A549 (cell line): Measurements from ENCODE around the gene ABCC5.

Experiments used
- CHD2 ChIP-seq: fragments of 150-350 bp; IDR thresholded peaks from 2 replicates; pipeline ENCODE4 v1.6.1; 2014; ENCODE audit warnings: low read length; ENCODE audit not compliant: partially characterized antibody
- FOSB ChIP-seq: fragments of 250-450 bp; sonication (Bioruptor Pico); IDR thresholded peaks from 2 replicates; pipeline ENCODE4 v1.5.0; 2020; ENCODE audit warnings: mild to moderate bottlenecking, moderate library complexity
- KDM1A ChIP-seq: fragments of 200-600 bp; sonication (generic); IDR thresholded peaks from 2 replicates; pipeline ENCODE4 v1.6.1; 2016; ENCODE audit warnings: low read depth, mild to moderate bottlenecking
- RCOR1 ChIP-seq: fragments of 150-350 bp; IDR thresholded peaks from 2 replicates; pipeline ENCODE4 v1.6.1; 2014; ENCODE audit warnings: antibody characterized with exemption, low read length, low read depth
- TF ChIP-seq, protein P1 (sequence below): fragments of >200 bp; sonication (Bioruptor Twin); formaldehyde crosslinking; IDR thresholded peaks from 3 replicates; pipeline ENCODE4 v1.5.1; 2016
- TF ChIP-seq, protein P2 (sequence below): IDR thresholded peaks from 2 replicates; pipeline ENCODE4 v1.6.1; 2012

DNA sequence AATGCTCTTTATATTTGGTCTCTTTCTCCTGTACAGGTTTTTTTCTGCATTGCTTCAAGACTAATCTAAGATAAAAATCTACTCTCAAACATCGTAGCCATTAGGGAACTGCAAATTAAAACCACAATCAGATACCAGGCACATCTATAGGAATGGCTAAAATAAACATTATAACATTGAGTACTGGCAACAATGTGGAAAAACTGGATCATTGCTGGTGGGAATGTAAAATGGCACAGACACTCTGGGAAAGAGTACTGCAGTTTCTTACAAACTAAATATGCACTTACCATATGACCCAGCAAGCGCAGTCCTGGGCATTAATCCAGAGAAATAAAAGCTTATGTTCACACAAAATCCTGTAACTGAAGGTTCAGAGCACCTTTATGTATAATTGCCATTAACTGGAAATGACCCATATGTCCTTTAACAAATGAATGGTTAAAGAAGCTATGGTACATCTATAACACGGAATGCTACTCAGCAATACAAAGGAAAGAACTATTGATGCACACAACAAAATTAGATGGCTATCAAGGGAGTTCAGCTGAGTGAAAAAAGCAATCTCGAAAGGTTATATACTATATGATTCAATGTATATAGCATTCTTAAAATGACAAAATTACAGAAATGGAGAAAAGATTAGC lies 6.3 kb downstream of the ABCC5 start:
- TF ChIP-seq RCOR1 (no peak), CHD2 (no peak), KDM1A (no peak), FOSB (CRISPR knock-in tag) (no peak)
- TF ChIP-seq, protein P1, sequence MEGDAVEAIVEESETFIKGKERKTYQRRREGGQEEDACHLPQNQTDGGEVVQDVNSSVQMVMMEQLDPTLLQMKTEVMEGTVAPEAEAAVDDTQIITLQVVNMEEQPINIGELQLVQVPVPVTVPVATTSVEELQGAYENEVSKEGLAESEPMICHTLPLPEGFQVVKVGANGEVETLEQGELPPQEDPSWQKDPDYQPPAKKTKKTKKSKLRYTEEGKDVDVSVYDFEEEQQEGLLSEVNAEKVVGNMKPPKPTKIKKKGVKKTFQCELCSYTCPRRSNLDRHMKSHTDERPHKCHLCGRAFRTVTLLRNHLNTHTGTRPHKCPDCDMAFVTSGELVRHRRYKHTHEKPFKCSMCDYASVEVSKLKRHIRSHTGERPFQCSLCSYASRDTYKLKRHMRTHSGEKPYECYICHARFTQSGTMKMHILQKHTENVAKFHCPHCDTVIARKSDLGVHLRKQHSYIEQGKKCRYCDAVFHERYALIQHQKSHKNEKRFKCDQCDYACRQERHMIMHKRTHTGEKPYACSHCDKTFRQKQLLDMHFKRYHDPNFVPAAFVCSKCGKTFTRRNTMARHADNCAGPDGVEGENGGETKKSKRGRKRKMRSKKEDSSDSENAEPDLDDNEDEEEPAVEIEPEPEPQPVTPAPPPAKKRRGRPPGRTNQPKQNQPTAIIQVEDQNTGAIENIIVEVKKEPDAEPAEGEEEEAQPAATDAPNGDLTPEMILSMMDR, result no peak
- TF ChIP-seq, protein P2, sequence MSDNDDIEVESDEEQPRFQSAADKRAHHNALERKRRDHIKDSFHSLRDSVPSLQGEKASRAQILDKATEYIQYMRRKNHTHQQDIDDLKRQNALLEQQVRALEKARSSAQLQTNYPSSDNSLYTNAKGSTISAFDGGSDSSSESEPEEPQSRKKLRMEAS, result no peak
